ENCODE measurements around the gene ZNF526.

ZNF526 gene

GRCh38 chr19:42267644-42268141 is 47.6 kb downstream of the ZNF526 start:
- no peak for TF ChIP-seq POLR2A (IDR thresholded peaks at IDR 0.05; ENCODE audit: low read length)
- TF ChIP-seq GATA1 (IDR thresholded peaks at IDR 0.05; ENCODE audit: low read depth, low read length) = no peak
- no peak for DNase-seq

- peak; percentile 100 for DNase-seq
- TF ChIP-seq POLR2A (IDR thresholded peaks at IDR 0.05; ENCODE audit: low read length) = peak; percentile 90
- TF ChIP-seq GATA1 (IDR thresholded peaks at IDR 0.05; ENCODE audit: low read depth, low read length) = no peak
Observed at GRCh38 chr19:42268142-42268703, 48.1 kb downstream of the ZNF526 start.

GRCh38 chr19:42268704-42269477 is 48.8 kb downstream of the ZNF526 start, which contains the start of gene CIC:
TSS of gene CIC (plus strand) at chr19:42269252. CDS start at chr19:42271784, 2,532 bp downstream.
- TF ChIP-seq GATA1 (IDR thresholded peaks at IDR 0.05; ENCODE audit: low read depth, low read length) (no peak), POLR2A (IDR thresholded peaks at IDR 0.05; ENCODE audit: low read length) (no peak)
- DNase-seq = peak; percentile 100

- DNase-seq = peak; percentile 70 to 78
- no peak for TF ChIP-seq POLR2A (IDR thresholded peaks at IDR 0.05; ENCODE audit: low read length)
- no peak for TF ChIP-seq GATA1 (IDR thresholded peaks at IDR 0.05; ENCODE audit: low read depth, low read length)
Observed at GRCh38 chr19:42269478-42270345, 49.6 kb downstream of the ZNF526 start.

GRCh38 chr19:42270346-42271044 is 50.4 kb downstream of the ZNF526 start:
- DNase-seq = peak; percentile 78 to 79
- TF ChIP-seq POLR2A (IDR thresholded peaks at IDR 0.05; ENCODE audit: low read length) = peak; percentile 55
- no peak for TF ChIP-seq GATA1 (IDR thresholded peaks at IDR 0.05; ENCODE audit: low read depth, low read length)

GRCh38 chr19:42271045-42271419 is 50.9 kb downstream of the ZNF526 start:
- DNase-seq = no peak
- TF ChIP-seq POLR2A (IDR thresholded peaks at IDR 0.05; ENCODE audit: low read length) = no peak
- no peak for TF ChIP-seq GATA1 (IDR thresholded peaks at IDR 0.05; ENCODE audit: low read depth, low read length)

- no peak for DNase-seq
- no peak for TF ChIP-seq POLR2A (IDR thresholded peaks at IDR 0.05; ENCODE audit: low read length)
- no peak for TF ChIP-seq GATA1 (IDR thresholded peaks at IDR 0.05; ENCODE audit: low read depth, low read length)
Observed at GRCh38 chr19:42271861-42272534, 51.9 kb downstream of the ZNF526 start.

- TF ChIP-seq GATA1 (IDR thresholded peaks at IDR 0.05; ENCODE audit: low read depth, low read length) = no peak
- TF ChIP-seq POLR2A (IDR thresholded peaks at IDR 0.05; ENCODE audit: low read length) = no peak
- no peak for DNase-seq
Observed at GRCh38 chr19:42272535-42272897, 52.4 kb downstream of the ZNF526 start.

GRCh38 chr19:42272989-42273406 is 52.9 kb downstream of the ZNF526 start:
- no peak for DNase-seq
- TF ChIP-seq POLR2A (IDR thresholded peaks at IDR 0.05; ENCODE audit: low read length) = no peak
- no peak for TF ChIP-seq GATA1 (IDR thresholded peaks at IDR 0.05; ENCODE audit: low read depth, low read length)

GRCh38 chr19:42273407-42274064 is 53.4 kb downstream of the ZNF526 start:
- DNase-seq = no peak
- TF ChIP-seq GATA1 (IDR thresholded peaks at IDR 0.05; ENCODE audit: low read depth, low read length) (no peak), POLR2A (IDR thresholded peaks at IDR 0.05; ENCODE audit: low read length) (no peak)

- no peak for TF ChIP-seq GATA1 (IDR thresholded peaks at IDR 0.05; ENCODE audit: low read depth, low read length)
- TF ChIP-seq POLR2A (IDR thresholded peaks at IDR 0.05; ENCODE audit: low read length) = no peak
- DNase-seq = no peak
Observed at GRCh38 chr19:42274065-42274682, 54.1 kb downstream of the ZNF526 start.

GRCh38 chr19:42275103-42275502 is 55.0 kb downstream of the ZNF526 start:
- DNase-seq = no peak
- TF ChIP-seq POLR2A (IDR thresholded peaks at IDR 0.05; ENCODE audit: low read length) = no peak
- TF ChIP-seq GATA1 (IDR thresholded peaks at IDR 0.05; ENCODE audit: low read depth, low read length) = no peak

Data from erythroblast (primary cell).